NCI-H345 treated with DMSO at 0.1 percent for 48 hours (cell line): Measurements from ENCODE around the gene GRP.

ENCODE experiments used
- DNase-seq: peaks from one replicate; lab custom pipeline; 2025; ENCODE audit not compliant: unreplicated experiment; lab: John Stamatoyannopoulos, UW

The GRP gene

DNA sequence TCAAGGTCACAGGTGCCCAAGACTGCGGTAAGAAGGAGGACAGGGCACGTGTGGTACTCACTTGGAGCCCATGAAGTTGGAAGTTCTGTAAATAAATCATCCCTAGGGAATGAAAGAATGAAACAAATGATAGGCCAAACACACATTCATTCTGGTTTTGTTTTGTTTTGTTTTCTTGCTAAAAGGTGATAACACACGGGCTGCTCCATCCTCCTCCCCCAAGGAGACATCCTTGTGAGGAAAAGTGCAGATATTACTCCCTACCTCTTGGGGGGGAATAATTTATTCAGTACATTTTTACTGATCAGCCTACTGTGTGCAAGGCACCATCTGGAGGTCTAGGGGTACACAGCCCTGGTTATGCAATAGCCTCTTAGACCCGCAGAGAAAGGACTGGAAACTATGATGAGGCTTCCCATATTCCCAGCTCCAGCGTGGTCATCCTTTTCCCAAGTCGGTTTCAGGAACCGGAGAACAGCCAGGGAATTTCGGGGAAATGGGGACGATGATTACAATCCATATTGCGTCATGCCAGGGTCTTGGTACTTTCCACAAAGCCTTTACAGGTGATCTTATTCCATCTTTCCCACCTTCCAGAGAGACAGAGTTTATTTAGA is 47.0 kb downstream of the GRP start:
- DNase-seq = no peak

DNA sequence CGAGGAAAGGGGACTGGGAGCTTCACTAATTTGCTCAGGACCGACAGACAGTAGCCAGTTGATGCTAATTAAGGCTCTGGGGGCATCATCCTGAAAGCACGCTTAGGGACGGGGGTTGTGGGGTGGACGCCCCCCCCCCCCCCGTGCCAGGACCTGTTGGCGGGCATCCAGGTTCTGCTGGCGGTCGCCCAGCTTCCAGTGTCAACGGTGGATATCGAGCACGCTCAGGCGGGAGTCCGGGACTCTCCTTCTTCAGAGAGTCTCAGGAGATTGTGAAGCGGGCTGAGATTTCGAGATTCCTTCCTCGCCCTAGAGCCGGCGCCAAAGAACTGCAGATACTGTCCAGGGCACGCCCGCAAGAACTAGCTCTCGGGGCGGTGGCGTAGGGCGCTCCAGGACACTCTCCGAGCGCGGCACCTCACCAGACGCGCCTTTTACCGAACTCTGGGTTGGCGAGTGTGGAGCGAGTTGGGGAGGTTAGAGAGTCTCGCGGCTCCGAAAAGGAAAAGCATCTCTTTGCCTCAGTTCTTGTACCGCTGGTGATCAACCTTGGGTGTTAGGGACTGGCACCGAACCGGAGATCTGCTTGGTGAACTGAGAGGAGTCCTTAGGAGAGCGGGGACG is 47.7 kb downstream of the GRP start:
- DNase-seq = no peak

DNA sequence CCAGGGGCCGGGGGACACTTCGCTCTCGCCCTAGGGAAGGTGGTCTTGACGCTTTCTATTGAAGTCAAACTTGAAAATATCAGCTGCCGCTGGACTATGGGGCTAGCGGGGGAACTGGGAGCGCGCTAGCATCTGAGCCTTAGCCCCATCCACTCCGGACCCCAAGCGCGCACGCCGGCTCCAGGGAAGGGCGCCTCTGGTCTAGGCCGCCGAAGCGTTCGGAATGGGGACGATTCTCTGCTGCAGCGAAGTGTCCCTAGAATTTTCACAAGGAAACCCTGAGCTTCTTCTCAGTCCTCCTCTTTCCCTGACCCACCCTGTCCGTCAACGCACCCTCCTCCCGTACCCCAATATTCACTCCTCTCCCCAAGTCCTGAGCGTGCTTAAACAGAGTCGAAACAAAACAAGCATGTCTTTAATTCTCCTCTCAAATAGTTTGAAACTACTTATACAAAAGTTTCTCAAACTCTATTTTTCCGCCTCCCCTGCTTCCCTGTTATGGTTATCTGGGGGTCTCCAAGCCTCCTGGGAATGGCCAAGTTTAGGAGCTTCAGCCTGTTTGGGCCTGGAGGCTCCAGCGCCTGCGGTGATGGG is 48.3 kb downstream of the GRP start:
- no peak for DNase-seq

DNA sequence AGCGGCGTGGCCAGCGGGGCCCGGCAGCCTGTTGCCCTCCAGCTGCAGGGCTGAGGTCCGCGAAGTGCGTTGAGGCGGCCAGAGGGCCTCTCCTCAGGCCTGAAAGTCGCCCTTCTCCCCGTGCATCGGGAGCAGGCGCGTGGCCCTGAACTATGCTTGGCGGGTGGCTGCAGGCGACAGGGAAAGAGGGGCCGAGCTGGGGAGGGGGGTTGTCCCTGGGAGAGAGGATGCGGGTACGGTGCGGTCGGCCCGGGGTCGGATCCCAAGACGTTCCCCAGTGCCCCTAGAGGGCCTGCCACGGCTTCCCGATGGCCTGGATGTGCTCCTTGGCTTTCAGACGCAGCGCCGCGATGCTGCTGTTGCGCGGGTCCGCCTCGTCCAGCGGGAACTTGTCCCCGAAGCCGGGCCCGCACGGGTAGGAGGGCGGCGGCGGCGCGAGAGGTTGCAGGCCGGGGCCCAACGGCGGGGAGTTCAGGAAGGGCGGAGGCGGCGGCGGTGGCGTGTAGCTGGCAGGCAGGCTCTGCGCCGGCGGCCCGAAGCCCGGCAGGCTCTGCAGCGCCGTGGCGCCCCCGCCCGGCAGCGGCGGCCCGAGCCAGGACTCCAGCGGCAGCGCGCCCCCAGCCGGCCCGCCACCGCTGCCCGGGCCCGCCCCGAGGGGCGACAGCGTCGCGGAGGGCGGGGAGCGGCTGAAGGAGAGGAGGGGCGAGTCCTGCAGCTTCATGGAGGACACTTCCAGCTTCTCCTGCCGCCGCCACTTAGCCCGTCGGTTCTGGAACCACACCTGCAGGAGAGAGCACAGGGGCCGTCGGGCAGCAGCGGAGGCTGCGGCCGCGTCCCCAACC is 49.0 kb downstream of the GRP start:
- peak; percentile 37 for DNase-seq

DNA sequence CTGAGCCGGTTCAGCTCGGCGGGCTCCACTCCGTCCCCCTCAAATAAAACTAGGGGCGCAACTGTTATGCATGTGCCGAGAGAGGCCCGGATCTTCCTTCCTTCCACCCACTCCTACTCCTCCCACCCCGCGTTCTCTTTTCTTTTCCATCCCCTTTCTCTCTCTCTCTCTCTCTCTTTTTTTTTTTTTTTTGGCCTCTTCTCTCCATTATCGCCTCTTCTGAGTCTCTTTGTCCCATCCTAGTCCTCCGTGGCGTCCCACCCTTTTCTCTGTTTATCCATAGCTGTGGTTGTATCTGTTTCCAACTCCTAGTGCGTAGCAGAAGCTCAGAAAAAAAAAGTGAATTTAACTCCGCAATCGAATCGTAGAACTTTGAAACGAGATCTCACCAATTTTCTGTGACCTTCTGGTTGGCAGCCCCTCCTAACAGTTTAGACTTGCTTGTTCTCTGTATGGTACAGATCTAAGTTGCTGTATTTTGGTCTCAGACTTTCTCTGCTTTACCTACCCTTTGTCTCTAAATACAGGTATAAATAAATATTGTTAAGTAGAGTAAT is 49.7 kb downstream of the GRP start:
- no peak for DNase-seq

DNA sequence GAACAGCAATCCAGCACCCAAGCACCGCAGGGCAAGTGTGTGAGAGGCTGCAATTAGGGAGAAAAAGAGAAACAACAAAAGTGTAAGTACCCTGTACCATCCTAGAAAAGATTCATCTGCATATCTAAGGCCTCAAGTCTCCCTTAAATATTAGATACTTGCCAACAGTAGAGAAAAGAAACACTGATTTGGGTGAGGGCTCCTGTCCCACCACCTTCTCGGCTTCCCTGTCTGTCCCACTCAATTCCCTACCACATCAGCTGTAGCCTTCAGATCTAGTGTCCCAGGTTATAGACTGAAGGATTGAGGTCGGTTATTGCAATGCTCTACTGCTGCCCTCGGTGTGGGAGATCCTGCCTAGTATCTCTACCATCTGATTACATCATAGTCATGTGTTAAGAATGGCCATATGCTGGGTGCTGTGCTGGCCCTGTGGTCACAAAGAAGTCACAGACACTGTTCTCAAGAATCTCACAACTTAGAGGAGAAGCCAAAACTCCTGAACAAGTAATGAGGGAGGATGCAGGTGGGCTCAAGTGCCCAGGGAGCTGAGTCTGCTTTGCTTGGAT is 50.8 kb downstream of the GRP start:
- DNase-seq = no peak

DNA sequence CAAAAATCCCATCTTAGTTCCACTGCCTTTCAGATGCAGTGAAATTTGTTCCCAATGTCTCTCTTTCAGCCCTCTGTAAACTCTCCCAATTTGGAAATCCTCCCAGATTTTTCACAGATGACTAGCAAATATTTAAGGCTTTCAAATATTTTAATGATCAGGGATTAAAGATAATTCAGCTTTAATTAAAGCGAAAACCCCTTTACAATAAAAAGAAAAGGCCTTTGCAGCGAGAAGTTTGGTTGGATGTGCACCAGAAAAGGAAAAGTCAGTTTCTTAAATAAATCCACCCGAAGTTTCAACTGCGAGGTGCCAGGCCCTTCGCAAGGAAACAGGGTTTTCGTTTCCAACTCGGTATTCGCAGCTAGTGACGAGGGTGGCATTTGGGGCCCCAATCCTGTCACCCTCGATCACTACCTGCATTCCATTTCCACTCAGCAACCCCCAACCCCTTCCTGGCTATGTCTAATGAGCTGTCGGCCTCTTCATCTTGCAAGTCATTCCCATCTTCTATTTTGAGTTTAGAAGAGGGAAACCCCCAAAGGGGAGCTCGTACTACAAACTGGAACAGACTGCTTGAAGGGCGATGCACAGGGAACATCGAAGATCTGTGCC is 51.8 kb downstream of the GRP start:
- no peak for DNase-seq

DNA sequence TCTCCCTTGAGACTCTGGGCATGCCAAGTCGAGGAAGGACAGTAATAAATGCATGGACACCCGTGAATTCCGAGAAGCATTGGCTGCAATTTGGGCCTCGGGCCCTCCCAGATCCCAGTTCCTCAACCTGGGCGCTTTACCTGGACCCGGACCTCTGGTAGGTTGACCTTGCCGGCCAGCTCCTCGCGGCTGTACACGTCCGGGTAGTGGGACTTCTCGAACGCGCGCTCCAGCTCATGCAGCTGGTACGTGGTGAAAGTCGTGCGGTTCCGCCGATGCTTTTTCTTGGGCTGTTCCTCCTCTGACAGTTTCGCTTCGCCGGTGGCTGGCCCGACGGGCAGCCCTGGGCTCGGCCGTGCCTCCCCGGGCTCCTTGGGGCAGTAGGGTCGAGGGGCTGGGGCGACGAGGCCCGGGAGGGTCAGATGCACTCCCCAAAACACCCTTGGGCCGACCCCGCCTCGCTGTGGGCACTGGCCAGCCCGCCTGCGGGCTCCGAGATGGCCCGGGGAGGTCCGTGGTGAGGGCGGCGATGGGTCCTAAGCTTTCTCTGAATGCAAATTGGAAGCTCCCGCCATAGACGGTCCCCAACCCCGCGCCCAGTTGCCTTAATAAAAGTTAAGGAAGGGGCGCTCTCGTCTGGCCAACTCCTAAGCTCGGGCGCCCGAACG is 52.4 kb downstream of the GRP start:
- DNase-seq = no peak

DNA sequence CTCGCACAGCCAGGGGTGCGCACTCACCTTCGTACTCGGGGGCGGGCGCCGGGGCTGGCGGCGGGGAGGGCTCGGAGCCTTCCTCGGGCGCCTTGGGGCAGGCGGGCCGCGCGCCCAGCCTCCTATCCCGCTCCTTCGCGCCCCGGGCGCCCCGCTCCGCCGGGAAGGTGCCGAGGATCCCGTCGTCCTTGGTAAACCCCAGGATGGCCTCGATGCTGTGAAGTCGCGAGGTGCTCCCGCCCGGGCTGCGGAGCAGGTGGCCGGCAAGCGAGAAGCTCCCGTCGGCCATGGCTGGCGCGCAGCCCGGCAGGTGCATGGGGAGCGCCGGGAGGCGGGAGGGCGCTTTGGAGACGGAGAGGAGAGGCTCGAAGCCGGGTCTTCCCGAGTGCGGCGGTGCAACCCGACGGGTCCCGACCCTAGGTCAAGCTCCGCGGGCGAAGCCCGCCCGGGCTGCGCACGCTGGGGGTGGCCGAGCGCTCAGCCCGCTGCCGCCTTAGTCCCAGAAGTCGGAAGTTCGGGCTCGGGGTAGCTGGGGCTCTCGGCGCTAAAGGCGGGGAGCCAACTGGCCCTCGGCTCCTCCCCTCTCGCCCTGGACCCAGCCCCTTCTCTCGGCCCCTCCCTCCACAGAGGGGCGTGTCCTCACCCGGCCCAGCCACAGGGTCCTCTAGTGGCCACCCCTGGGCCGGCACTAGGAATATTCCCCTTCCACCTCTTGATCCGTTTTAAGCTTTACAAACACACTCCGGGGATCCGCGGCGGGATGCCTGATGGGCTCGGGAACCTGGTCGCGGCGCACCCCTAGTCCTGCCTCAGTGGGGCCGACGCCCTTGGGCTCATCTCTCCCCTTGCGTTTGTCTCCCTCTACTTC is 53.2 kb downstream of the GRP start, which contains the start of gene RAX:
Gene RAX, minus strand, starts transcription at position 564 of the 868 bp plus-strand sequence. Its CDS starts 248 bp downstream, at position 316.
- DNase-seq = no peak

DNA sequence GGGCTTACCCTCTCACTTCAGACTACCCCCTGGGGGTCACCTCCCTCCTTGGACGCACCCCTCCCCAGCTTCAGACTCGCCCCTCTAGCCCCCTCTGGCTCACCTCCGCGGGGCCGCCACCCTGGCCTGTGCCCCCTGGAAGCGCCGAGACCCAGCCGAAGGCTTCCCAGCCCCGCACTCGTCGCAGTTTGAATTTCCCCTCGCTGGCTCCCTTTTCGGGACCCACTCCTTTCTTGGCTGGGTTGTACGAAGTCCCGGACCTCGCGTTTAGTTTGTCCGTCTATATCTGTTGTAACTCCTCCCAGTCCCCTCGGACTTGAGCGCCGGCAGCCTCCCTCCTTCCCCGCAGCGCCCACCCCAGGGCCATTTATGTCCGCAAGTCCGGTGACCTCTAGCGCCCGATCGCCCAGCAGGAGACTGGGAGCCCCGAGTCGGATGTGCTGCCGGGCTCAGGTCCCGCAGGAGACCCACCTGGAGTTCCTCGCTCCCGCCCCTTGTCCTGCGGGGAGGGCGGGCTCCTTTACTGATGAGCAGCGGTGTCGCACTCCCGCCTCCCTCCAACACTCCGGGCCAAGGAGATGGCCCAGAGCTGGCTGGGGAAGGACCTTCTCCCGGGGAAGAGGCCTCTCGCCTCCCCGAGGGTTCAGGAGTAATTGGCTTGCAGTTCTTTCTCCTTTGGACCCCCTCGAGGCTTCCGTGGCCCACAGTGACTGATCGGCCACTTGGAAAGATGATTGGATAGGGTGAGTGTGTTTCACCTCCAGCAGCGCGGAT is 54.0 kb downstream of the GRP start:
- DNase-seq = no peak

DNA sequence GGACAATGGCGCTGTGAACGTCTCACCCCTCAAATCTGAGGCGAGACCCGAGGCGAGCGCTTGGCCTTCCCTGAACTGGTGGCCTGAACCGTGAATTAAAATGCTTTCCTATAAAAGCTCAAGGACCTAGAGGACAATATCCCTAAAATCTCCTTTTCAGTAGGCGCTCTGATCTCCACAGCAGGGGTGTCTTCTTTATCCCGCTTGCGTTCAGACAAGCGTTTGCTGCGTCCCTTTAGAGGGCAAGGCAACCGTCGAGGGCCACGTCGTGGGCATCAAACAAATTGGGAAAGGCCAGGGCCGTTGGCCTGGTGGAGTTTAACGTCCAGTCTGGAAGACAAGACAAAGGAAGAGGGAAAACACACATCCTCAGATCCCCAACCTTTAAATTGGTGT is 54.6 kb downstream of the GRP start:
- DNase-seq = no peak

DNA sequence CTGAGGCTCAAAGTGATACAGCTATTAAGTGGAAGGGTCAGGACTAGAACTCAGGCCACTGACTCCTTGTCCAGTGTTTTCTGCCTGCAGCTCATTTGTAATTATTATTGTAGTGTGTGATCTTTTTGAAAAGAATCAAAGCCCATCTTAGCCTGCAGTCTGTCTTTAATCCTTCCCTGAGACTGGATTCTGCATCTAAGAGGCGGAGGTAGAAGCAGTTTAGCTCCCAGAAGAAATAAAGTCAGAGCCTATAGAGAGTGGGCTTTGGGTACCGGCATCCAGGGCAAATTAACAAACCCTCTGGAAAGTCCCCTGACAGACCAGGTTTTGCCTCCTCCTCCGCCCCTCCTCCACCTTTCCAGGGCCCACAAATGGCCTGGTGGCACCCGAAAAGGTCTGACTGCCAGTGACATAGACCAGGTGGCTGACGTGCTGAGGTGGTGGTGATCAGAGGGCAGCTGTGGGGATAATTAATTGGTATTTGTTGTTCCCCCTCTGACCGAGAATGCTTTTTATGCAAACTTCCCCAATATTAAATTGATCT is 55.5 kb downstream of the GRP start:
- no peak for DNase-seq

DNA sequence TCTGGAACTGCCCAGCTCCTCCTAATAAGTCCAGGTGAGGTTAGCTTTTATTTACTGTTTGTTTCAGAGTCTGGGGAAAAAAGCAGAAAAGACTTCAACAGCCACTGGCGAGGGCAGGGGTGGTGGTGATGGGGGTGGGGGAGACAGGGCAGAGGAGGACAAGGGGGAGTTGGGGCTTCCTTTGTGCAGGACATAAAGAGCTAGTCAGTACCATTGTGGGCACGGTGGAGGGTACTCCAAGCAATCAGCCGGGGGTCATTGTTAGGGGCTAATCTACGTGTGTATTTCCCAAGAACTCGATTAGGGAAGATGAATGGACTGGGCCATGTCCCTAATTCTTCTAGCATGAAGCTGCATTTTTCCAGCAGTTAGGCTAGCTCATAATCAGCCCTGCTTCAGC is 56.1 kb downstream of the GRP start:
- DNase-seq = no peak

DNA sequence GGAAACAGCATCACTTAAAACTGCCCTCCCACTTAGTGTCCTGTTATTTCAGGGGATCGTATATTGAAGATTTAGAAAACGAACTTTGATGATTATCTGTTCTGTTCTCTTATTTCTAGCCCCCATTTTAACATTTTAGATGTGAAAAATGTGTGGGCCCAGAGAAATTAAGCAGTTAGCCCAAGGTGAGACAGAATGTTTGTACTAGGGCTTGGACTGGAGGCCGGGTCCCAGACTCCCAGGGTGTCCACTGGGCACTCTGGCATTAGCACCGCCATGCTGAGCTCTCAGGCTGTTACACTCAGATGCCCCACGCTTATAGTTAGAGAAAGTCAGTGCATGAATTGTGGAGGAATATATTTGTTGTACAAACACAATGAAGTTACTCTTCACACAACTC is 58.8 kb downstream of the GRP start:
- DNase-seq = no peak

DNA sequence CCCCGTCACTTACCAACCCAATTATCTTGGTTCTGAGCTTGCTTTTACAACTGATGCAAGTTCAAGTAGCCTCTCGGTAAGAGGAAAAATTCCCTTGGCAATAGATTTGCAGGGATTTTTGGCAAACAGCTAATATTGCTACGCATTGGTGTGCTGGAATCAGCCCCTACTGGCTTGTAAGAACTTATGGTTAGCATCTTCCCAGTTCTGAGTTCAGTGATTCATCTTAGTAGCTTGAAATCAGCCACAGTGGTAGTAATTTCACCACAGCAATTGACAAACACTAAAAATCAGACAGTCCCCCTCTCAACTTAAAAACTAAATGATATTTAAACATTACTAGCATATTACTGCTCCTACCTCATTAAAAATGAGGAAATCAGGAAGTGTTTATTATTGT is 59.2 kb downstream of the GRP start:
- DNase-seq = no peak

DNA sequence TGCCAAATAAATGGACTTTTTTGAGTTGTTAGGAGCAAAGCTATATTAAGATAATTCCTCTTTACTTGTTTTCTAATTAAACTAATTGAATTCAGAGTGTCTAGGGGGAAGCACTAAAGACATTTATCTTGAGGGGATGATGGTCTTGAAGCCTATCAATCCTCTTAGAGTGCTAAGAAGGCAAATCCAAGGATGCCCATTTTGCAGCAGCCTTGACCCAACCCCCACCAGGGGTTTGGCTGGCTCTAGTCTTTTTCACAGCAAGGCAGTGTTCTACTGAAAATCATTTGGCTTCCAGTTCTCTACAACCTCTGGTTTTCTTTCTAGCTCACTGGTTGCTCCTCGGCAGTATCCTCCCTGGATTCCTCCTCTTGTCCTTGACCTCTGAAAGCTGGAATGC is 59.8 kb downstream of the GRP start:
- no peak for DNase-seq
